Lung (tissue), 12 donors: ENCODE measurements around the gene DBNDD1. TPM values are rescaled to one million over a fixed set of nuclear protein-coding genes. Genes with fewer than 3 reads are reported as not detected.
A peak's percentile ranks its signal among the peaks of the same experiment; 100 is the strongest.

Source experiments
- ATAC-seq: fragments of 200-7000 bp; cut with Tn5 transposase; one replicate; pipeline ENCODE4 v1.9.1; 2020; ENCODE audit warnings: moderate number of reproducible peaks; ENCODE audit not compliant: insufficient read depth, low FRiP score
- DNase-seq, 3 donors: peaks; one replicate each; pipeline ENCODE4 v3.0.0-alpha.2; 2013 to 2017
- H3K27ac ChIP-seq, 2 donors: one replicate each; pipeline ENCODE4 v1.5.1; 2013; ENCODE audit warnings: mild to moderate bottlenecking in 2 of 2, moderate library complexity in 2 of 2, control low read depth in 1 of 2, inconsistent platforms in 1 of 2, low read depth in 1 of 2, low read length in 1 of 2
- H3K27me3 ChIP-seq, 3 donors: one replicate each; pipeline ENCODE4 v1.5.1; 2013; ENCODE audit warnings: low read length in 2 of 3; ENCODE audit not compliant: control insufficient read depth in 3 of 3, insufficient read depth in 3 of 3
- H3K36me3 ChIP-seq, 4 donors: one replicate each; pipeline ENCODE4 v1.5.1; 2013; ENCODE audit warnings: low read length in 4 of 4, mild to moderate bottlenecking in 1 of 4, moderate library complexity in 1 of 4; ENCODE audit not compliant: control insufficient read depth in 4 of 4, insufficient read depth in 4 of 4
- H3K4me1 ChIP-seq, 5 donors: one replicate each; pipeline ENCODE4 v1.5.1; 2013; ENCODE audit warnings: low read length in 5 of 5, mild to moderate bottlenecking in 2 of 5, moderate library complexity in 1 of 5; ENCODE audit not compliant: control insufficient read depth in 5 of 5, insufficient read depth in 5 of 5
- H3K4me3 ChIP-seq: one replicate; pipeline ENCODE4 v1.5.1; 2013; ENCODE audit warnings: mild to moderate bottlenecking, control low read depth, moderate library complexity
- H3K9ac ChIP-seq, 2 donors: one replicate each; pipeline ENCODE4 v1.5.1; 2013; ENCODE audit warnings: low read length in 2 of 2, control low read depth in 1 of 2; ENCODE audit not compliant: insufficient read depth in 1 of 2
- H3K9me3 ChIP-seq, 4 donors: one replicate each; pipeline ENCODE4 v1.5.1; 2013; ENCODE audit warnings: low read length in 3 of 4, mild to moderate bottlenecking in 1 of 4, moderate library complexity in 1 of 4; ENCODE audit not compliant: control insufficient read depth in 4 of 4, insufficient read depth in 3 of 4
- WGBS, 2 donors: extraction: QIAGEN DNeasy Blood & Tissue Kit; methylation state at CpG; one replicate each; pipeline ENCODE4 v1.1.7; 2013; 5-methylcytosine and 5-hydroxymethylcytosine counted together
- polyA plus RNA-seq, 2 donors: library from polyadenylated mRNA; stranded (reverse); fragments of 200-250 nt; gene quantifications; one replicate each; pipeline ENCODE4 v1.2.1, GENCODE V29; 2013
- total RNA-seq, 2 donors: library from RNA; depleted of rRNA in 1 of 2; stranded (reverse); fragments of >200 nt in 1 of 2; gene quantifications; one replicate each; pipeline ENCODE4 v1.2.1, GENCODE V29; 2014 to 2021
- TF ChIP-seq, protein P1 (sequence below): IDR thresholded peaks from 2 replicates; pipeline ENCODE4 v1.5.1; 2012; ENCODE audit warnings: mild to moderate bottlenecking; ENCODE audit errors: control extremely low read depth, extremely low read depth
- donor health status: control.
- donor health status: control.
- donor health status: Bipolar disorder and iron deficiency.
- donor health status: healthy.
- donor health status: DM: yes; HTN: yes; CAD: no.

DBNDD1 gene
- total and polyA plus RNA-seq, 4 donors = 2.5 to 5.8 (median 4.5) TPM

DNA sequence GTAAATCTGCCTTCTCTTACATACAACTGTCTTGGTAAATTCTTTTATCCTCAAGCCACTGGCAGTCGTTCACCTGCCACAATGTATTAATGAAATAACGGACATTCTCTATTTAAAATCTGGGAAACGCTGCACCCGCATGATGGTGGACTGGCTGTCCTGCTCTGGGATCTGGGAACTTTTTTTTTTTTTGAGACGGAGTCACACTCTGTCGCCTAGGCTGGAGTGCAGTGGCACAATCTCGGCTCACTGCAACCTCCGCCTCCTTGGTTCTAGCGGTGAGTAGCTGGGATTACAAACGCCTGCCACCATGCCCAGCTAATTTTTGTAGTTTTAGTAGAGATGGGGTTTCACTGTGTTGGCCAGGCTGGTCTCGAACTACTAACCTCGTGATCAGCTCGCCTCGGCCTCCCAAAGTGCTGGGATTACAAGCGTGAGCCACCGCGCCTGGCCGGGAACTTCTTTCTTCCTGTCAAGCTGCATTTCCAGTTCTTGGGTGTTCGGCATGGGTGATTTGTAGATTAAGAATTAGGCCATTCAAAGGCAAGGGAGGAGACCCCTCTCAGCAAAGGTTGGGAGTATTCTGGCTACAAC is 29.6 kb upstream of the DBNDD1 start:
- no peak overlapping the region for H3K9ac ChIP-seq
- H3K4me3 ChIP-seq = no peak overlapping the region
- H3K27ac ChIP-seq = no peak overlapping the region
- H3K27me3 ChIP-seq = no peaks in the 10 kb centered on the region
- WGBS, 2 donors = 88 to 89% methylated on average over 19 of the region's 19 CpGs
- peaks cover 0 to 2% (median under 1%) of the 10 kb centered on the region in 4 donors for H3K9me3 ChIP-seq
- peaks cover 0 to 14% (median 5%) of the 10 kb centered on the region in 5 donors for H3K4me1 ChIP-seq
- TF ChIP-seq, protein P1, sequence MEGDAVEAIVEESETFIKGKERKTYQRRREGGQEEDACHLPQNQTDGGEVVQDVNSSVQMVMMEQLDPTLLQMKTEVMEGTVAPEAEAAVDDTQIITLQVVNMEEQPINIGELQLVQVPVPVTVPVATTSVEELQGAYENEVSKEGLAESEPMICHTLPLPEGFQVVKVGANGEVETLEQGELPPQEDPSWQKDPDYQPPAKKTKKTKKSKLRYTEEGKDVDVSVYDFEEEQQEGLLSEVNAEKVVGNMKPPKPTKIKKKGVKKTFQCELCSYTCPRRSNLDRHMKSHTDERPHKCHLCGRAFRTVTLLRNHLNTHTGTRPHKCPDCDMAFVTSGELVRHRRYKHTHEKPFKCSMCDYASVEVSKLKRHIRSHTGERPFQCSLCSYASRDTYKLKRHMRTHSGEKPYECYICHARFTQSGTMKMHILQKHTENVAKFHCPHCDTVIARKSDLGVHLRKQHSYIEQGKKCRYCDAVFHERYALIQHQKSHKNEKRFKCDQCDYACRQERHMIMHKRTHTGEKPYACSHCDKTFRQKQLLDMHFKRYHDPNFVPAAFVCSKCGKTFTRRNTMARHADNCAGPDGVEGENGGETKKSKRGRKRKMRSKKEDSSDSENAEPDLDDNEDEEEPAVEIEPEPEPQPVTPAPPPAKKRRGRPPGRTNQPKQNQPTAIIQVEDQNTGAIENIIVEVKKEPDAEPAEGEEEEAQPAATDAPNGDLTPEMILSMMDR = no peak
- ATAC-seq = no peak
- DNase-seq = no peak
- H3K36me3 ChIP-seq = no peaks in the 10 kb centered on the region

DNA sequence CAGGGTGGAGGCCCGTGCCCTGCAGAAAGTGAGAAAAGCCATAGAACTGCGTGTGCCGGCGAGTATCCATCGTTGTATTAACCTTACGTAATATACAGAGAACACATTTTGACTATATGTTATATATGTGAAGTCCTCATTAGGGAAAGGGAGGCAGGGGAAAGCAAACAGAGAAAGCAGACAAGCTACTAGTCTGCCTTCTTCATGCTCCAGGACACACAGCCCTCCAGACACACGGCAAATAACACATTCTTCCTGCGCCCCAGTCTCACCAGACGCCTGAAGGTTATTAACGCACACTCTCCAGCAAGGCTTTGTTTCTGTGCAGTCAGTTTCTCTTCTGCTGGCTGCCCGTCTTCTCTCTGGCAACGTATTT is 29.1 kb upstream of the DBNDD1 start:
- H3K9me3 ChIP-seq = peaks cover 0 to 1% (median 0%) of the 10 kb centered on the region in 4 donors
- TF ChIP-seq, protein P1 = no peak
- H3K27me3 ChIP-seq = no peaks in the 10 kb centered on the region
- WGBS, 2 donors = 60 to 63% methylated on average over 12 of the region's 12 CpGs
- ATAC-seq = no peak
- no peak overlapping the region for H3K27ac ChIP-seq
- H3K9ac ChIP-seq = no peak overlapping the region
- peak in 2 of 3 donors; percentile 13 to 14 for DNase-seq
- H3K36me3 ChIP-seq = peaks cover 0 to 2% (median 2%) of the 10 kb centered on the region in 4 donors
- peaks cover 0 to 14% (median 5%) of the 10 kb centered on the region in 5 donors for H3K4me1 ChIP-seq
- H3K4me3 ChIP-seq = no peak overlapping the region

DNA sequence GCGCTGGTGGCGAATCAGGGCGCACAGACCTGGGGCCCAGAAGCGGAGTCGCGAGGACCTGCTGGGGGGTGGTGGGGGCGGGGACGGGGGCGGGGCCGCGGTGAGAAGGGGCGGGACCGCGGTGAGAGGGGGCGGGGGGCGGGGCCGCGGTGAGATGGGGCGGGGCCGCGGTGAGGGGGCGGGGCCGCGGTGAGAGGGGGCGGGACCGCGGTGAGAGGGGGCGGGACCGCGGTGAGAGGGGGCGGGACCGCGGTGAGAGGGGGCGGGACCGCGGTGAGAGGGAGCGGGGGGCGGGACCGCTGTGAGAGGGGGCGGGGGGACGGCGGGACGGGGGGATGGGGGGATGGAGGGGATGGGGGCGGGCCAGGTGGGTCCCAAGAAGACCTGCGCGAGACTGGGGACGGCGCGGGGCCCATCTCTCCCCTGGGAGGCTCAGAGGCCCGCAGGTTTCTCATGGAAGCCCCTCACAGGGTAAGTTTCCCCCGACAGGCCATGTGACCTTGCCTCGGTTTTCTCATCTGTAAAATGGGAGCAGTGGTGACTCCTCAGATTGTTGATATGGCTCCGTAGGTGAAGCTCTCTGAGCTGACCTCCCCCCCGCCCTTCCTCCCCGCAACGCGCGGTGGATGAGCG is 28.6 kb upstream of the DBNDD1 start:
- DNase-seq (peak in 1 of 3 donors; percentile 35), ATAC-seq (peak; percentile 9)
- TF ChIP-seq, protein P1 = no peak
- no peak overlapping the region for H3K27ac ChIP-seq
- no peaks in the 10 kb centered on the region for H3K27me3 ChIP-seq
- WGBS, 2 donors = 21 to 35% methylated on average over 27 to 45 of the region's 59 CpGs
- H3K9ac ChIP-seq = no peak overlapping the region
- peaks cover 0 to 14% (median 5%) of the 10 kb centered on the region in 5 donors for H3K4me1 ChIP-seq
- H3K4me3 ChIP-seq = no peak overlapping the region
- peaks cover 0 to 6% (median 4%) of the 10 kb centered on the region in 4 donors for H3K36me3 ChIP-seq
- H3K9me3 ChIP-seq = no peaks in the 10 kb centered on the region
